SH-SY5Y (cell line): ENCODE data around the gene ANGPTL2.

Experiments used
- GATA2 ChIP-seq: IDR thresholded peaks from 2 replicates; pipeline ENCODE4 v1.6.1; 2011; ENCODE audit warnings: mild to moderate bottlenecking, low read depth, low read length
- GATA3 ChIP-seq: IDR thresholded peaks from 2 replicates; pipeline ENCODE4 v1.6.1; 2011; ENCODE audit warnings: low read depth, mild to moderate bottlenecking, low read length, moderate library complexity

ANGPTL2 gene

DNA sequence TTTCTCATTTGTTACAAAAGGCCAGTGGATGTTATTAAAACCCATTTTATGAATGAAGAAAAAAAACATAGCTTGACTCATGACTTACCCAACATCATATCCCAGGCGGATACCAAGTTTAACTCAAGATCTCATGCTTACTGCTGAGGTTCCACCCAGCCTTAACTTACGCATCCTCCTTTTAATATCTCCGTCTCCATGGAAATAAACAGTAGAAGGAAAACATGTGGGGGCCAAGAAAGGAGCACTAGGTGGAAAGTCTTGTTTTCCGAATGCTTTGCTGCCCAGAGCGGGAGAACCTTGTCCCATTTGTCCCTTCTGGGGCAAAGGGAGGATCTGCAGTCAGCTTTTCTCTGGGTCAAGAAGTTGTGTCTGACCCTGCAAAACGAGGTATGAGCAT lies 44.1 kb downstream of the ANGPTL2 start:
- TF ChIP-seq GATA2: no peak
- no peak for TF ChIP-seq GATA3

DNA sequence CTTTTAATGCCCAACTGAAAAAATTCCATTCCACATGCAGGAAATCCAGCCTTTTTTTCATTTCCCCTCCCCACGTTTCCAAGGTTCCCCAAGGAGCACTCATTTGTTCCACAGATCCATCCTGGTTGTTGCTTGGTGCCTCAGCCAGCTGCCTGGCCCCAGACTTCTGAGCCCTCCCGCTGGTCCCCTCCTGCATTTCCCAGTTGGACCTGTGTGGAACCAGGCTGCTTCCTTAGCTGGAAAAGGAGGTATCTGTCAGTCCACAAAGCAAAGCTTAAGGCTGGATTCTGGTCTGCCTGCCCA lies 44.8 kb downstream of the ANGPTL2 start:
- no peak for TF ChIP-seq GATA2
- TF ChIP-seq GATA3: no peak

DNA sequence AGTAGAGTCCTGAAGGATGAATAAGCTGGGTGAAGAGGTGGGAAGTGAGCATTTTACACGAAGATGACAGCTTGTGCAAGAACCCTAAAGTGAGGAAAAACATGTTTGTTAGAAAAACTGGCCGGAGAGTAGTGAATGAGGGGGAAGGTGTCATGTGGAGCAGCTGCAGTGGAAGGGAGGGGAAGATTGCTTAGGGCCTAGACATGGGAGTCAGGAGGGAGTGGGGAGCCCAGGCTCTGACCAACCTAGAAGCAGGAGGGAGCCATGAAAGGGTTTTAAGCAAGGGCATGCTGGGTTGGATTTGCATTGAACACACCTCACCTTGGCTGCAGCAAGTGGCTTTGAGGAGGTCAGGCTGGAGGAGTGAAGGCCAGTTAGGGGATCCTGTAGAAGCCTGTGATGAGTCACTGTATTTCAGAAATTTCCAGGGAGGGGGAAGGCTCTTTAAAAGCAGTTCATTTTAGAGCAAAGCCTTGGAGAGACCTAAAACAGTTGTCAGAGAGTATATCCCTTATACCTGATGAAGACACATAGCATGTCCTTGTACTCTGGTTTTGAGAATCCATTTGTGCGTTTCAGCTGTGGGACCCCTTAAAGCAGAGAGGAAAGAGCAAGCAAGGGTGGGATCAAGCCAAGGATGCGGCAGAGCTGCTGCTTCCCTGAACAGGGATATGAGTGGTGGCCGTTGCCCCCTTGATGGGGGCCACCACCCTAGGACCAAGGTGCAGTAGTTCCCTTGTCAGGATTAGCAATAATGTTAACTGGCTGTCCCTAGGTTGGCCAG lies 45.4 kb downstream of the ANGPTL2 start:
- TF ChIP-seq GATA2 (no peak), GATA3 (no peak)

DNA sequence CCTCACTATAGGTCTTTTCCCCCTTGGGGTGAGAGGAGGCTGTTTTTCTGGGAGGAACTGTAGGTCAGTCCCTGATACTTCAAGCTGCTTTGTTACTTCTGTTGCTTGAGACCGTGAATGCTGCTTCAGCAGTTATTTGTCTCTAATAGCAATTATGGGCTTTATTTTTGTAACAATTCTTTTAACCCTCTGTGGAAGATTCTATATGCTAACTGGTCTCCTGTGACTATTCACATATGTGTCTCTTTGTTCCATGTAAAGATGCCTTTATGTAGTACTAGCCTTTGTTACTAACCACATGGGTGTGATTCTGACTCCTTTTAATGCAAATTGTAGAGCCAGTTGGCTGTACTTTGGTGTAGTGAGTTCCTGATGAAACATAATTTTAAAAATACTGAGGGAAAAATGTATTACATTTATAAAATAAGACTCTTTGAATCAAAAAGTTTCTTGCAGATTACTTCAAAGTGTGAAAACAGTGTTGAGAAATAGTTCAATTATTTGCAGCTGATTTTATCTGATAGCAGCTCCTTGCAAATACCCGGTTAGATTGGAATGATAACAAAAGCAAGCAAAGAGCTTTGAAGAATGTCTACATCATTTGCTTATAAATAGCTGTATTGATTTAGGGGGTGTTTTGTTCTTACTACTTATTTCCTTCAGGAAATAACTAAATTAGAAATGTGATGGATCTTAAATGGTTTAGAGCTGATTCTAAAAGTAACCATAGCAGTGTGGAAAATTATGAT lies 46.6 kb downstream of the ANGPTL2 start:
- TF ChIP-seq GATA3 (no peak; the same call in 1 of the 2 replicates), GATA2 (no peak)

DNA sequence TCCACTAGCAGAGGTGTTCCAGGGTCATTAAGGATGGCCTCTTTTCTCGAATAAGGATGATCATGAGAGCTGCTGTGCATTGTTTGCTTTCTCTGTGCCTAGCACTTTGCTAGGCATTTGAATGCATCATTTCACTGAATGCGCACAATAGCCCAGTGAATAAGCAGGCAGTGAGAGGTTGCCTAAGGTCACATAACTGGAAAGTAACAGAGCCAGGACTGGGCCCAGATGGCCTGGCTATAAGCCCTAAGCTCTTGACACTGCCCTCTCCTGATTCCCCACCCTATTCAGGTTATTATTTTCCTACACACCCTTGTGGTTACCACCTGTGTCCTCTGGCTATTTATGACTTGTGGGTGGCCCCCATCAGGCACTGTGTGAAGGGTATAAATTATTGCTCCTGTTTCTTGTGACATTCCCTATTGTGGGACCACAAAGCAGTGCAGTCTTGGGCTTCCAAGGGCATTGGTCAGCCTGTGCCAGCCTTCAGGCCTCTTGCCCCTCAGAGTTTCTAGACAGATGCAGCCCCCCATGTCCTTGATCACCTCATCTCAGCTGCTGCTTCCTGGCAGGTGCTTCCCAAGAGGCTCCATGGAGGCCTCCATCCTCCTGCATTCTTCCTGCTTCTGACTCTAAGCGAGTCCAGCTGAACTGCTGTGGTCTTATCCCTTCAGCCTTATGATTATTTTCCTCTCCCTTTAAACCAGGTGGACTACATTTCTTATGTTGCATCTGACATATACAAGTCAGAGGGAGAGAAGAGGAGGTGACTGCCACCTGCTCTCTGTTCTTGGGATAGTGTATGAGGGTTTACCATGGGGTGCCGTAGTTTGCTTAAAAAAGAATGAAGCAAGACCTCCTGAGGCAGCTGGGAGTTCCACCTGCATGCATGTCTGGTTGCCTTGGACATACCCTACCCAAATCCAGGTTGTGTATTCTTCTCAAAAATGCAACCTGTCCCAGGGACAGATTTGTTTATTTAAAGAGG lies 47.6 kb downstream of the ANGPTL2 start:
- TF ChIP-seq GATA3 (no peak), GATA2 (no peak)

DNA sequence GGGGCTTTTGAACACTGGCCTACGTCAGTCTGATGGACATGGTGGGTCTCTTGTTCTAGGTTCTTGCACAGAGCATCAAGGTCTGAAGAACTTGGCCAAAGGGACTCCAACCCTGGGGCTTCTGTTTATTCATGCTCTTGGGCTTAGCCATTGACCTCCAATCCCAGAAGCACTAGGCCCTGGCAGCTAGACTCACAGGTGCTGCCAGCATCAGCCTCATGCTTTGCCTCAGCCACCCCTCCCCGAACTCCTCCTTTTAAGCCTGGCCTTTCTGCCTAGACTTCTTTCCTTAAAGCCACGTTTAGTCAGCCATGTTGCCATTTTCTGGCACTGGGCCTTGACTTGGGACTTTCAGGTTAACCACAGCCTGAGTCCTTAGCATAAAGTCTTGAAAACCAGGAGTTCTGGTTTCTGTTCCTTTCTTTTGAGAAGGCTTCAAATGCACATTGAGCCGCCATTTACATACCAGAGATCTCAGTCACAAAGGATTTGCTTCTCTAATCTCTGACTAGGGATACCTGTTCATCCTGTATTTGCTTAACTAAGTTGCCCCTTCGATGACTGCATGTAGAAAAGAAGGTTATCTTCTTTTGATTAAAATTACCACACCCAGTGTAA lies 54.7 kb downstream of the ANGPTL2 start:
- TF ChIP-seq GATA3: no peak
- TF ChIP-seq GATA2: no peak

DNA sequence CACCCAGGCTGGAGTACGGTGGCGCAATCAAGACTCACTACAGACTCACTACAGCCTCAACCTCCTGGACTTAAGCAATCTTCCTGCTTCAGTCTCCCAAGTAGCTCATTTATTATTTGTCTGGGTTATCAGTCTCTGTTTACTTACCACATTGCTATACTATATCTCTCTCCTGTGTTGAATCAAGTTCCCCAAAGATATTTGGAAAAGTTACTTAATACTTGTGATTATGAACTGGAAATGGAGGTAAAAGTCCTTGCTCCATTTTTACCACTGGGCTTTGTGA lies 55.6 kb downstream of the ANGPTL2 start:
- TF ChIP-seq GATA3 (no peak), GATA2 (no peak)

DNA sequence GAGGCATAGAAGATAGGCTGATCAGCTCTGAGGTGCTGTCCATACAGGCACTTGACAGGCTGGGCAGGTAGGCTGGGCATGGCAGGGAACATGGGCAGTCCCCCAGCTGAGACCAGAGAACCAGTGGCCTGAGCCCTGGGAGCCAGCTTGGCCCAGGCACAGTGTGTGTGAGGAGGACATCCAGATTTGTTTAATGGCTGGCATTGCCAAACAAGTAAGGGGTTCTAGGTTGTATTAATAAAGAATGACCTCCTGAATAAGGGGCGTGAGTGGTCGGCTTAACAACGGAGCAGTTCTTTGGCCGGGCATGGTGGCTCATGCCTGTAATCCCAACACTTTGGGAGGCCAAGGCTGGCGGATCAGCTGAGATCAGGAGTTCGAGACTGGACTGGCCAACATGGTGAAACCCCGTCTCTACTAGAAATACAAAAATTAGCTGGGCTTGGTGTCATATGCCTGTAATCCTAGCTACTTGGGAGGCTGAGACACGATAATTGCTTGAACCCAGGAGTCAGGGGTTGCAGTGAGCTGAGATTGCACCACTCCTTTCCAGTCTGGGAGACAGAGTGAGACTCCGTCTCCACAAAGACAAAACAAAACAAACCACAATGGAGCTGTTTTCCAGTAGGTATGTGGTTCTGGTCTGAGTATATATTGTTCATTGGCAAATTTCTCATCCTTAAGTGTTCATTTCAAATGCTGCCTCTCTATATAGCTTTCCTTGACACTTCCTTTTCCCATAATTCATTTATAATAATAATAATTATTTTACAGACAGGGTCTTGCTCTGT lies 56.2 kb downstream of the ANGPTL2 start:
- no peak for TF ChIP-seq GATA2
- TF ChIP-seq GATA3: no peak

DNA sequence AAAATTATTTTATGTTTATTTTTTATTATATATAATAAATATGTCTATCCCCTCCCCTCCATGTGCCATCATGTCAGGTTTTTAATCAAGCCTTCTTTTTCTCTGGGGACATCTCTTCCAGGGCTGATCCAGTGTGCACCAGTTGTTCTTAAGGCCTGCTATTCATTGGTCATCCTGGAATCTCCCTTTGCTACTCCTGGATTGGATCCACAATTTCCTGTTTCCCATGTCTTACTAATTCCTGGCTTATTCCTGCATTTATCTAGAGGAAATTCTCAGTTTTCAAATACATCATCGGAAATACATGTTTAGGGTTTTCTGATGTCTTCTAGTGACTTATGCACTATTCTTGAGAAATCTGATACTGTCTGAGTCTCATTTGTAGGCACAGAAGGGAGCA lies 56.8 kb downstream of the ANGPTL2 start:
- TF ChIP-seq GATA3 (no peak), GATA2 (no peak)

DNA sequence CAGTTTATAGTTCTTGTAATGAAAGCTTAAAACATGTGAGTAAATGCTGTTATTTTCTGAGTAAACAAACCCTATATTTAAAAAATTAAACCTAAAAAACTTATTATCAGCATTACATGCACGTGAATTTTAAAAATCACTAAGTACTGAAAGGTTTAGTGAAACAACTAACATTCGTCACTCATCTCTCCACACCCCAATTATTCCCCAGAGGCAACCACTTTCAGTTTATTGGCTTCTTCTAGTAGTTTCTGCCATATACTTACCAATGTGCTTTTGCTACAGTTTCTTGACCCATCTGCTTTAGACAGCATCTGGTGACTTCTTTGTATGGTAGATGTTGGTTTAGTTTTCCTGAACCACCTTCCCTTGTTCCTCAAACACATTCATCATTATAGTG lies 58.1 kb downstream of the ANGPTL2 start:
- no peak for TF ChIP-seq GATA3
- TF ChIP-seq GATA2: no peak

DNA sequence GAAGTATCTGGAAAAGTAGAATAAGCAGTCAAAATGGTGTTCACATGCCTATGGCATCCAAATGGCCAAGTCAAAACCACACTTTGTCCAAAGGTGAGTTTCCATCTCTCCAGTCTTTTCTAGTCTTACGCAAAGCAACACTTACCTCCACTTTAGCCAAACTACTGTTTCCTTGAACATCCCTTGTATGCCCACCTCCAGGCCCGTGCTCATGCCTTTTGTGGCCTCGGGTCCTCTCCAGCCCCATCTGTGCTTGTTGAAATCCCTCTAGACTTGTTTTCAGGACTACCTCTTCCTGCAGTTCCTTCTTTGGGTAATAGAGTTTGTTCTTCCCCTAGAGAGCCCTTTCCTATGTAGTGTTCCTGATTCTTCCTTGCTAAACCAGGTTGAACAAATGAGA lies 61.0 kb downstream of the ANGPTL2 start:
- TF ChIP-seq GATA3: no peak
- no peak for TF ChIP-seq GATA2

DNA sequence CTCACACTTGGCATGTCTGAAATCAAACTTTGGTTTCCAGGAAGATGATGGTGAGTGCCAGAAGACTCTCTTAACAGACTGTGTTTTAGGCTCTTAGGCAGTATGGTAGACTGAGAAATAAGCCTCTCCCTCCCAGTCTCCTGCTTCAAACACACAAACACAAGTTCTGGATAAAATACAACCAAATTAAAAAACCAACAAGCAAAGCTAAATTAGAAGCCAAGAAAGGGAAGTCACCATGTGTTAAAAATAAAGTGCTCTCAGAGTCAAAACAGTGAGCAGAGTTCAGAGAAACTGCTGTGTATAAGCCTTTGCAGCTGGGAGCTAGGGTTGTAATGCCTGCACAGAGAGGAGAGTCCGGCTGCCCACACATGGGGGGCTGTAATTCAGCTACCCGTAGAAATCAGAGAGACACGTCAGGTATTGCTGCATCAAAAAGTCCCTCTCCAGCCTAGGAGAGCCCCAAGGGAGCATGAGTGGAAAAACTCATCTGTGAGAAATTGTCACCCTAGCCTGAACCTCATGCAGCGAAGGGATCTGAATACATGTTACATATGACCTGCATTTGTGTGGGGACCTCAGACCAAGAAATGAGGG lies 62.6 kb downstream of the ANGPTL2 start:
- TF ChIP-seq GATA3 (no peak), GATA2 (no peak)

DNA sequence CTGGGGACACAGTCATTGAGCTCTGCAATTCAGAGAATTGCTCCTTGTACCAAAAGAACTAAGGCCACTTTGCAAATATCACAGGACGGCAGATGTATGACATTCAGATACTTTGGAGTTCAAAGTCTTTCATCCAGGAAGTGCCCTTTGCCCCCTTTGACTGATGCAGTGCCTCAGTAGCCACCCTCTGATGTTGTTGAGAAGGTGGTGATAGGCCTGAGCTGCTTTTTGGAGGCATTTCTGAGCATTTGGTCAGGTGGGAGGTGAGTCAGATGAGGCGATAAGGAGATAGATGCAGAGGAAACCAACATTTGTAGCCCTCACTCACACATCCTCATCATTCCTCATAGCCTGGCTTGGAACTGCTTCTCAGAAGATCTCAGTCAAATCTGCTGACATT lies 63.4 kb downstream of the ANGPTL2 start:
- no peak for TF ChIP-seq GATA3
- no peak for TF ChIP-seq GATA2

DNA sequence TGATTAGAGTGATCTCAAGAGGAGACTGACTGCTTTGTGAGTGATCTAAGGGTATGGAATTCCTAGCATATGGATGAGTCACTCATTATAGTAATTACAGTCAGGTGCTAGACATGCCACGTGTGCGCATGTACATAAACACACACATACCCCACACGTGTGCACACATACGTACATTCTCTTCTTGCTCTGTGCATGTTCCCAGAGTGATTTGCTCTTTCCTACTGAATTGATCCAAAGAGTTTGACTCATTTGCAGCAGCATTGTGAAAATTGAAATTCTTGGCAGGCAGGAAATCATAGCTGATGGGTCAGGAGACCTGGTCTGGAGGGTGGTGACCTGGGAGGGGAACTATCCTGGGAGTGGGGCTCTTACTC lies 63.8 kb downstream of the ANGPTL2 start:
- TF ChIP-seq GATA3 (no peak), GATA2 (no peak)
